ENCODE results near the gene FARP2.
A peak's percentile ranks its signal among the peaks of the same experiment; 100 is the strongest.
"Not testable (repeated sequence)": the region's sequence is repeated elsewhere in the genome, so short reads cannot be mapped to it uniquely, and the experiment has no call there.

FARP2 gene

GRCh38 chr2:241443486-241444223 lies 87.6 kb downstream of the FARP2 start:
- no peaks in the 10 kb centered on the region for H3K9me3 ChIP-seq (ENCODE audit: control insufficient read depth, low read length)
- no peak overlapping the region for H3K9ac ChIP-seq (ENCODE audit: low read length)
- DNase-seq (ENCODE audit: low read depth): peak; percentile 8
- no peak overlapping the region for H3K4me3 ChIP-seq (ENCODE audit: low read length)
- H3K27me3 ChIP-seq (replicated peaks; ENCODE audit: control insufficient read depth, insufficient read depth, low read length): no peaks in the 10 kb centered on the region
- no peaks in the 10 kb centered on the region for H3K4me1 ChIP-seq (ENCODE audit: control insufficient read depth, insufficient read depth, low read length)
- peaks cover 73% of the 10 kb centered on the region for H3K36me3 ChIP-seq (ENCODE audit: control insufficient read depth, insufficient read depth, low read length, severe bottlenecking)

GRCh38 chr2:241445426-241445825 lies 89.3 kb downstream of the FARP2 start:
- H3K9me3 ChIP-seq (ENCODE audit: control insufficient read depth, low read length): no peaks in the 10 kb centered on the region
- peaks cover 68% of the 10 kb centered on the region for H3K36me3 ChIP-seq (ENCODE audit: control insufficient read depth, insufficient read depth, low read length, severe bottlenecking)
- no peak overlapping the region for H3K4me3 ChIP-seq (ENCODE audit: low read length)
- H3K9ac ChIP-seq (ENCODE audit: low read length): no peak overlapping the region
- no peaks in the 10 kb centered on the region for H3K27me3 ChIP-seq (replicated peaks; ENCODE audit: control insufficient read depth, insufficient read depth, low read length)
- H3K4me1 ChIP-seq (ENCODE audit: control insufficient read depth, insufficient read depth, low read length): no peaks in the 10 kb centered on the region
- DNase-seq (ENCODE audit: low read depth): peak; percentile 4

- H3K4me1 ChIP-seq (ENCODE audit: control insufficient read depth, insufficient read depth, low read length); H3K27me3 ChIP-seq (replicated peaks; ENCODE audit: control insufficient read depth, insufficient read depth, low read length); H3K9ac ChIP-seq (ENCODE audit: low read length); H3K9me3 ChIP-seq (ENCODE audit: control insufficient read depth, low read length); H3K4me3 ChIP-seq (ENCODE audit: low read length); DNase-seq (ENCODE audit: low read depth): not testable (repeated sequence)
- H3K36me3 ChIP-seq (ENCODE audit: control insufficient read depth, insufficient read depth, low read length, severe bottlenecking): peaks cover 32% of the 10 kb centered on the region
These were observed 94.0 kb downstream of the FARP2 start for GRCh38 chr2:241450092-241450491.

- Histone ChIP-seq H3K36me3 (ENCODE audit: control insufficient read depth, insufficient read depth, low read length, severe bottlenecking) (peaks cover 19% of the 10 kb centered on the region), H3K9ac (ENCODE audit: low read length) (no peak overlapping the region), H3K27me3 (replicated peaks; ENCODE audit: control insufficient read depth, insufficient read depth, low read length) (no peaks in the 10 kb centered on the region), H3K4me3 (ENCODE audit: low read length) (no peak overlapping the region), H3K9me3 (ENCODE audit: control insufficient read depth, low read length) (no peaks in the 10 kb centered on the region), H3K4me1 (ENCODE audit: control insufficient read depth, insufficient read depth, low read length) (peaks cover 3% of the 10 kb centered on the region)
- no peak for DNase-seq (ENCODE audit: low read depth)
These were observed 95.9 kb downstream of the FARP2 start for GRCh38 chr2:241451840-241452506.

GRCh38 chr2:241453919-241454318 lies 97.8 kb downstream of the FARP2 start:
- not testable (repeated sequence) for H3K27me3 ChIP-seq (replicated peaks; ENCODE audit: control insufficient read depth, insufficient read depth, low read length); DNase-seq (ENCODE audit: low read depth); H3K9ac ChIP-seq (ENCODE audit: low read length); H3K4me3 ChIP-seq (ENCODE audit: low read length); H3K4me1 ChIP-seq (ENCODE audit: control insufficient read depth, insufficient read depth, low read length); H3K36me3 ChIP-seq (ENCODE audit: control insufficient read depth, insufficient read depth, low read length, severe bottlenecking); H3K9me3 ChIP-seq (ENCODE audit: control insufficient read depth, low read length)

GRCh38 chr2:241454837-241455485 lies 98.9 kb downstream of the FARP2 start:
- no peak for DNase-seq (ENCODE audit: low read depth)
- H3K36me3 ChIP-seq (ENCODE audit: control insufficient read depth, insufficient read depth, low read length, severe bottlenecking): peaks cover 5% of the 10 kb centered on the region
- H3K27me3 ChIP-seq (replicated peaks; ENCODE audit: control insufficient read depth, insufficient read depth, low read length): no peaks in the 10 kb centered on the region
- peaks cover 3% of the 10 kb centered on the region for H3K4me1 ChIP-seq (ENCODE audit: control insufficient read depth, insufficient read depth, low read length)
- no peak overlapping the region for H3K4me3 ChIP-seq (ENCODE audit: low read length)
- no peaks in the 10 kb centered on the region for H3K9me3 ChIP-seq (ENCODE audit: control insufficient read depth, low read length)
- H3K9ac ChIP-seq (ENCODE audit: low read length): no peak overlapping the region

GRCh38 chr2:241456546-241456945 lies 100.5 kb downstream of the FARP2 start:
- peaks cover 3% of the 10 kb centered on the region for H3K36me3 ChIP-seq (ENCODE audit: control insufficient read depth, insufficient read depth, low read length, severe bottlenecking)
- DNase-seq (ENCODE audit: low read depth): no peak
- no peak overlapping the region for H3K9ac ChIP-seq (ENCODE audit: low read length)
- H3K27me3 ChIP-seq (replicated peaks; ENCODE audit: control insufficient read depth, insufficient read depth, low read length): no peaks in the 10 kb centered on the region
- H3K9me3 ChIP-seq (ENCODE audit: control insufficient read depth, low read length): no peaks in the 10 kb centered on the region
- H3K4me3 ChIP-seq (ENCODE audit: low read length): no peak overlapping the region
- H3K4me1 ChIP-seq (ENCODE audit: control insufficient read depth, insufficient read depth, low read length): peaks cover 3% of the 10 kb centered on the region

GRCh38 chr2:241458687-241459086 lies 102.6 kb downstream of the FARP2 start:
- Histone ChIP-seq H3K4me1 (ENCODE audit: control insufficient read depth, insufficient read depth, low read length) (peaks cover 3% of the 10 kb centered on the region), H3K4me3 (ENCODE audit: low read length) (no peak overlapping the region), H3K27me3 (replicated peaks; ENCODE audit: control insufficient read depth, insufficient read depth, low read length) (no peaks in the 10 kb centered on the region), H3K36me3 (ENCODE audit: control insufficient read depth, insufficient read depth, low read length, severe bottlenecking) (peaks cover 7% of the 10 kb centered on the region), H3K9ac (ENCODE audit: low read length) (no peak overlapping the region), H3K9me3 (ENCODE audit: control insufficient read depth, low read length) (no peaks in the 10 kb centered on the region)
- no peak for DNase-seq (ENCODE audit: low read depth)

GRCh38 chr2:241459520-241459919 lies 103.4 kb downstream of the FARP2 start:
- H3K9ac ChIP-seq (ENCODE audit: low read length): no peak overlapping the region
- no peak overlapping the region for H3K4me3 ChIP-seq (ENCODE audit: low read length)
- peaks cover 4% of the 10 kb centered on the region for H3K36me3 ChIP-seq (ENCODE audit: control insufficient read depth, insufficient read depth, low read length, severe bottlenecking)
- DNase-seq (ENCODE audit: low read depth): no peak
- no peaks in the 10 kb centered on the region for H3K9me3 ChIP-seq (ENCODE audit: control insufficient read depth, low read length)
- H3K27me3 ChIP-seq (replicated peaks; ENCODE audit: control insufficient read depth, insufficient read depth, low read length): no peaks in the 10 kb centered on the region
- H3K4me1 ChIP-seq (ENCODE audit: control insufficient read depth, insufficient read depth, low read length): peaks cover 3% of the 10 kb centered on the region

- no peaks in the 10 kb centered on the region for H3K4me1 ChIP-seq (ENCODE audit: control insufficient read depth, insufficient read depth, low read length)
- H3K9me3 ChIP-seq (ENCODE audit: control insufficient read depth, low read length): no peaks in the 10 kb centered on the region
- H3K9ac ChIP-seq (ENCODE audit: low read length): no peak overlapping the region
- no peak for DNase-seq (ENCODE audit: low read depth)
- H3K27me3 ChIP-seq (replicated peaks; ENCODE audit: control insufficient read depth, insufficient read depth, low read length): no peaks in the 10 kb centered on the region
- H3K36me3 ChIP-seq (ENCODE audit: control insufficient read depth, insufficient read depth, low read length, severe bottlenecking): peaks cover 6% of the 10 kb centered on the region
- H3K4me3 ChIP-seq (ENCODE audit: low read length): no peak overlapping the region
These were observed 104.5 kb downstream of the FARP2 start for GRCh38 chr2:241460631-241461030.

All from adipocyte (in vitro differentiated cells).